ENCODE data around the gene CCDC92B.

- TF ChIP-seq, protein P1, sequence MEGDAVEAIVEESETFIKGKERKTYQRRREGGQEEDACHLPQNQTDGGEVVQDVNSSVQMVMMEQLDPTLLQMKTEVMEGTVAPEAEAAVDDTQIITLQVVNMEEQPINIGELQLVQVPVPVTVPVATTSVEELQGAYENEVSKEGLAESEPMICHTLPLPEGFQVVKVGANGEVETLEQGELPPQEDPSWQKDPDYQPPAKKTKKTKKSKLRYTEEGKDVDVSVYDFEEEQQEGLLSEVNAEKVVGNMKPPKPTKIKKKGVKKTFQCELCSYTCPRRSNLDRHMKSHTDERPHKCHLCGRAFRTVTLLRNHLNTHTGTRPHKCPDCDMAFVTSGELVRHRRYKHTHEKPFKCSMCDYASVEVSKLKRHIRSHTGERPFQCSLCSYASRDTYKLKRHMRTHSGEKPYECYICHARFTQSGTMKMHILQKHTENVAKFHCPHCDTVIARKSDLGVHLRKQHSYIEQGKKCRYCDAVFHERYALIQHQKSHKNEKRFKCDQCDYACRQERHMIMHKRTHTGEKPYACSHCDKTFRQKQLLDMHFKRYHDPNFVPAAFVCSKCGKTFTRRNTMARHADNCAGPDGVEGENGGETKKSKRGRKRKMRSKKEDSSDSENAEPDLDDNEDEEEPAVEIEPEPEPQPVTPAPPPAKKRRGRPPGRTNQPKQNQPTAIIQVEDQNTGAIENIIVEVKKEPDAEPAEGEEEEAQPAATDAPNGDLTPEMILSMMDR (IDR thresholded peaks at IDR 0.05) = no peak
- TF ChIP-seq POLR2A (IDR thresholded peaks at IDR 0.05) = no peak
Measured at GRCh38 chr17:2712300-2713043, 37.0 kb downstream of the CCDC92B start.

Measured in lower leg skin (tissue), 3 donors.